LNCAP (cell line): ENCODE results near the gene RPA3.

Experiments used
- CTCF ChIP-seq: fragments of 450-650 bp; IDR thresholded peaks from 2 replicates; pipeline ENCODE4 v1.5.1; 2017; ENCODE audit warnings: mild to moderate bottlenecking

RPA3 gene

GRCh38 chr7:7667187-7667586 lies 51.2 kb downstream of the RPA3 start:
- no peak for TF ChIP-seq CTCF

- TF ChIP-seq CTCF: no peak
Measured at GRCh38 chr7:7665031-7665430, 53.4 kb downstream of the RPA3 start.

GRCh38 chr7:7664291-7664690 lies 54.1 kb downstream of the RPA3 start:
- no peak for TF ChIP-seq CTCF

GRCh38 chr7:7662527-7662926 lies 55.9 kb downstream of the RPA3 start:
- TF ChIP-seq CTCF: peak; percentile 59

- no peak for TF ChIP-seq CTCF
Measured at GRCh38 chr7:7654964-7655715, 63.3 kb downstream of the RPA3 start.

- peak; percentile 48 for TF ChIP-seq CTCF
Measured at GRCh38 chr7:7653593-7654187, 64.7 kb downstream of the RPA3 start.

GRCh38 chr7:7652798-7653540 lies 65.4 kb downstream of the RPA3 start:
- TF ChIP-seq CTCF: no peak
